Measurements from ENCODE around the gene KCNG2.

Gene KCNG2

GRCh38 chr18:79801217-79801616 lies 3.5 kb downstream of the KCNG2 start:
- Histone ChIP-seq H3K27me3 (peaks cover 5 to 55% of the 10 kb centered on the region in 2 donors), H3K9me3 (no peaks in the 10 kb centered on the region), H3K36me3 (no peaks in the 10 kb centered on the region), H3K4me1 (peaks cover 0 to 19% (median 17%) of the 10 kb centered on the region in 4 donors), H3K4me3 (no peak overlapping the region), H3K27ac (no peak overlapping the region)
- DNase-seq: no peak
- intact Hi-C loops (cut with DNase I; ENCODE audit: low total_unique reads): no loop called here
- no peak for TF ChIP-seq CTCF (IDR thresholded peaks at IDR 0.05)

- no peak overlapping the region for H3K27ac ChIP-seq
- DNase-seq: no peak
These were observed 3.9 kb downstream of the KCNG2 start for GRCh38 chr18:79801641-79802040.

GRCh38 chr18:79802298-79802697 lies 4.6 kb downstream of the KCNG2 start:
- no peak for TF ChIP-seq CTCF (IDR thresholded peaks at IDR 0.05)
- peaks cover 5 to 47% of the 10 kb centered on the region in 2 donors for H3K27me3 ChIP-seq
- H3K36me3 ChIP-seq: no peaks in the 10 kb centered on the region
- intact Hi-C loops (cut with DNase I; ENCODE audit: low total_unique reads): no loop called here
- peaks cover 0 to 19% (median 17%) of the 10 kb centered on the region in 4 donors for H3K4me1 ChIP-seq
- H3K9me3 ChIP-seq: no peaks in the 10 kb centered on the region
- no peak overlapping the region for H3K27ac ChIP-seq
- no peak for DNase-seq
- H3K4me3 ChIP-seq: no peak overlapping the region

More at GRCh38 chr18:79801641-79802040, 3.9 kb downstream of the KCNG2 start:
- H3K4me3 ChIP-seq: no peak overlapping the region
- peaks cover 0 to 19% (median 17%) of the 10 kb centered on the region in 4 donors for H3K4me1 ChIP-seq
- H3K9me3 ChIP-seq: no peaks in the 10 kb centered on the region
- no peaks in the 10 kb centered on the region for H3K36me3 ChIP-seq
- intact Hi-C loops (cut with DNase I; ENCODE audit: low total_unique reads): no loop called here
- TF ChIP-seq CTCF (IDR thresholded peaks at IDR 0.05): no peak
- H3K27me3 ChIP-seq: peaks cover 5 to 53% of the 10 kb centered on the region in 2 donors

- Histone ChIP-seq H3K36me3 (no peaks in the 10 kb centered on the region), H3K27me3 (peaks cover 0 to 33% of the 10 kb centered on the region in 2 donors), H3K9me3 (no peaks in the 10 kb centered on the region), H3K27ac (no peak overlapping the region), H3K4me1 (peaks cover 0 to 8% (median 6%) of the 10 kb centered on the region in 4 donors), H3K4me3 (no peak overlapping the region)
- intact Hi-C loops (cut with DNase I; ENCODE audit: low total_unique reads): no loop called here
- TF ChIP-seq CTCF (IDR thresholded peaks at IDR 0.05): no peak
- DNase-seq: no peak
These were observed 5.9 kb downstream of the KCNG2 start for GRCh38 chr18:79803611-79804051.

- Histone ChIP-seq H3K4me1 (peaks cover 0 to 1% (median under 1%) of the 10 kb centered on the region in 4 donors), H3K27me3 (peaks cover 0 to 27% of the 10 kb centered on the region in 2 donors), H3K4me3 (no peak overlapping the region), H3K9me3 (no peaks in the 10 kb centered on the region), H3K36me3 (no peaks in the 10 kb centered on the region), H3K27ac (no peak overlapping the region)
- no peak for TF ChIP-seq CTCF (IDR thresholded peaks at IDR 0.05)
- intact Hi-C loops (cut with DNase I; ENCODE audit: low total_unique reads): no loop called here
- no peak for DNase-seq
These were observed 6.5 kb downstream of the KCNG2 start for GRCh38 chr18:79804130-79804787.
